SK-N-SH treated with all-trans-retinoic acid at 6 μM for 48 hours (cell line): ENCODE data around the gene NPFF.

Experiments used
- ARNTL ChIP-seq: fragments of 450-650 bp; formaldehyde crosslinking; IDR thresholded peaks from 2 replicates; pipeline ENCODE4 v1.5.0; 2020; ENCODE audit warnings: low read depth, mild to moderate bottlenecking, moderate library complexity, borderline replicate concordance
- ZC3H10 ChIP-seq: fragments of 250-450 bp; sonication (Bioruptor Pico); IDR thresholded peaks from 2 replicates; pipeline ENCODE4 v1.5.1; 2021; ENCODE audit warnings: mild to moderate bottlenecking, moderate library complexity
- ZNF8 ChIP-seq: fragments of 450-650 bp; formaldehyde crosslinking; IDR thresholded peaks from 2 replicates; pipeline ENCODE4 v1.5.0; 2020; ENCODE audit warnings: mild to moderate bottlenecking, moderate library complexity
- TF ChIP-seq, protein P1 (sequence below): fragments of 250-450 bp; sonication (Bioruptor Pico); IDR thresholded peaks from 2 replicates; pipeline ENCODE4 v1.8.0; 2020; ENCODE audit warnings: mild to moderate bottlenecking, moderate library complexity, borderline replicate concordance

DNA sequence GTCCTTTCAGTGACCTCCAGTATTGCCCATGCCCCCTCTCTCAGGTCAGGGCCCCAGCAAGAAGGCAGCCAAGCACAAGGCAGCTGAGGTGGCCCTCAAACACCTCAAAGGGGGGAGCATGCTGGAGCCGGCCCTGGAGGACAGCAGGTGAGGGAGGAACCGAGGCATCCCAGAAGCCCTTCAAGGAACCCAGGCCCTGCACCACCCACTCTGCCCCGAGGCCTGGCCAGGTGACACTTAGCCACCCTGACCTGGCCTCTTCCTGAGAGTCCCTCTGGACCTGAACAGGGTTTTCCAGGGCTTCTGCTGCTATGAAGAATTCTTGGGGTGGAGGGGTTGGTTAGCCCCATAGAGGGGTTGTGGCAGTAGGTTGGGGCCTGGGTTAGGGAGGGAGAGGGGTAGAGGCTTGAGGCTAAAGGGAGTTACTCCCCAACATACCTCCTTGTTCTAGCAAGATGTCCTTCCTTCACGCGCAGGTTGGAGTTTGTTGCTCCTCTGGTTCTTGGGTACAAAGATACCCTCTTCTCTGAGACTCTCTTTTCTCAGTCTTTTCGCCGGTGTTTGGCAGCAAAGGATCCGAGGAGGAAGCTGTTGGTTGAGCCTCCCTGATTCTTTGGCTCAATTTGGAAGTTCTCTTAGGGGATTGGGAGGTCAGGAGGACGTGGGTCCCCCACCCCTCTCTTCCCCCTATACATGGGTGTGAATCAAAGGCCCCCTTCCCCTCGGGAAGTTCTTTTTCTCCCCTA lies 4.1 kb downstream of the NPFF start:
- TF ChIP-seq ZNF8 (no peak), ZC3H10 (CRISPR knock-in tag) (no peak), ARNTL (CRISPR knock-in tag) (no peak)
- TF ChIP-seq, protein P1, sequence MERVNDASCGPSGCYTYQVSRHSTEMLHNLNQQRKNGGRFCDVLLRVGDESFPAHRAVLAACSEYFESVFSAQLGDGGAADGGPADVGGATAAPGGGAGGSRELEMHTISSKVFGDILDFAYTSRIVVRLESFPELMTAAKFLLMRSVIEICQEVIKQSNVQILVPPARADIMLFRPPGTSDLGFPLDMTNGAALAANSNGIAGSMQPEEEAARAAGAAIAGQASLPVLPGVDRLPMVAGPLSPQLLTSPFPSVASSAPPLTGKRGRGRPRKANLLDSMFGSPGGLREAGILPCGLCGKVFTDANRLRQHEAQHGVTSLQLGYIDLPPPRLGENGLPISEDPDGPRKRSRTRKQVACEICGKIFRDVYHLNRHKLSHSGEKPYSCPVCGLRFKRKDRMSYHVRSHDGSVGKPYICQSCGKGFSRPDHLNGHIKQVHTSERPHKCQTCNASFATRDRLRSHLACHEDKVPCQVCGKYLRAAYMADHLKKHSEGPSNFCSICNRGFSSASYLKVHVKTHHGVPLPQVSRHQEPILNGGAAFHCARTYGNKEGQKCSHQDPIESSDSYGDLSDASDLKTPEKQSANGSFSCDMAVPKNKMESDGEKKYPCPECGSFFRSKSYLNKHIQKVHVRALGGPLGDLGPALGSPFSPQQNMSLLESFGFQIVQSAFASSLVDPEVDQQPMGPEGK (CRISPR knock-in tag), result no peak
